ENCODE measurements around the gene REL.

DNA sequence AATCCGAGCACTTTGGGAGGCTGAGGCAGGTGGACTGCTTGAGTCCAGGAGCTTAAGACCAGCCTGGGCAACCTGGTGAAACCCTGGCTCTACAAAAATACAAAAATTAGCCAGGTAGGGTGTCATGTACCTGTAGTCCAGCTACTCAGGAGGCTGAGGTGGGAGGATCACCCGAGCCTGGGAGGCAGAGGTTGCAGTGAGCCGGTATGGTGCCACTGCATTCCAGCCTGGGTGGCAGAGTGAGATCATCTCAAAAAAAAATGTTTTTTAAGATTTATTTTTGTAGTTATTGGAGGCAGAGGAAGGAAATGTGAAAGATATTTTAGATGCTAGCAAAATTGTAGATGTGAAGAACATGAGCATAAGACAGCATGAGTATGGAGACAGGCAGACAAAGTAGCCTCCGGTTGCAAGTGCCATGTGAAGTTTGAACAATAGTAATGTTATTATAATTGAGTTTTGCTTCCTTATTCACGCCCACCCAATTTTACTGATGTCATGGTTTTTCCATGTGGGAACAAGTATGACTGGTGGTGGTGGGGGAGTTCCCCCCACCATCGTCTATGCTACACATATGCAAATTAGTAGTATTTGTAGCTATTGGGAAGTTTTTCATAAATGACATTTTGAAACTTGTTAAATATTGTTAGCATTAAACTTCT, 18.0 kb downstream of the REL start:
- TF ChIP-seq YY1 (IDR thresholded peaks at IDR 0.05; ENCODE audit: insufficient read depth, insufficient replicate concordance, low read depth, low read length) (no peak), NFRKB (IDR thresholded peaks at IDR 0.05) (no peak), ZNF629 (CRISPR knock-in tag; conservative IDR thresholded peaks at IDR 0.05) (no peak), POLR2A (IDR thresholded peaks at IDR 0.05; ENCODE audit: insufficient read depth in 1 of 2, low read depth in 2 of 2, low read length in 2 of 2) (no peak), MIER2 (CRISPR knock-in tag; IDR thresholded peaks at IDR 0.05) (no peak), SMAD3 (CRISPR knock-in tag; IDR thresholded peaks at IDR 0.05) (no peak), U2AF1 (optimal IDR thresholded peaks at IDR 0.05; ENCODE audit: low read depth, low read length) (no peak)
- TF ChIP-seq, protein P1, sequence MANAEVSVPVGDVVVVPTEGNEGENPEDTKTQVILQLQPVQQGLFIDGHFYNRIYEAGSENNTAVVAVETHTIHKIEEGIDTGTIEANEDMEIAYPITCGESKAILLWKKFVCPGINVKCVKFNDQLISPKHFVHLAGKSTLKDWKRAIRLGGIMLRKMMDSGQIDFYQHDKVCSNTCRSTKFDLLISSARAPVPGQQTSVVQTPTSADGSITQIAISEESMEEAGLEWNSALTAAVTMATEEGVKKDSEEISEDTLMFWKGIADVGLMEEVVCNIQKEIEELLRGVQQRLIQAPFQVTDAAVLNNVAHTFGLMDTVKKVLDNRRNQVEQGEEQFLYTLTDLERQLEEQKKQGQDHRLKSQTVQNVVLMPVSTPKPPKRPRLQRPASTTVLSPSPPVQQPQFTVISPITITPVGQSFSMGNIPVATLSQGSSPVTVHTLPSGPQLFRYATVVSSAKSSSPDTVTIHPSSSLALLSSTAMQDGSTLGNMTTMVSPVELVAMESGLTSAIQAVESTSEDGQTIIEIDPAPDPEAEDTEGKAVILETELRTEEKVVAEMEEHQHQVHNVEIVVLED (CRISPR knock-in tag; IDR thresholded peaks at IDR 0.05; ENCODE audit: borderline replicate concordance), result no peak
- TF ChIP-seq, protein P2, sequence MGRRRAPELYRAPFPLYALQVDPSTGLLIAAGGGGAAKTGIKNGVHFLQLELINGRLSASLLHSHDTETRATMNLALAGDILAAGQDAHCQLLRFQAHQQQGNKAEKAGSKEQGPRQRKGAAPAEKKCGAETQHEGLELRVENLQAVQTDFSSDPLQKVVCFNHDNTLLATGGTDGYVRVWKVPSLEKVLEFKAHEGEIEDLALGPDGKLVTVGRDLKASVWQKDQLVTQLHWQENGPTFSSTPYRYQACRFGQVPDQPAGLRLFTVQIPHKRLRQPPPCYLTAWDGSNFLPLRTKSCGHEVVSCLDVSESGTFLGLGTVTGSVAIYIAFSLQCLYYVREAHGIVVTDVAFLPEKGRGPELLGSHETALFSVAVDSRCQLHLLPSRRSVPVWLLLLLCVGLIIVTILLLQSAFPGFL (CRISPR knock-in tag; IDR thresholded peaks at IDR 0.05), result no peak
- TF ChIP-seq, protein P3, sequence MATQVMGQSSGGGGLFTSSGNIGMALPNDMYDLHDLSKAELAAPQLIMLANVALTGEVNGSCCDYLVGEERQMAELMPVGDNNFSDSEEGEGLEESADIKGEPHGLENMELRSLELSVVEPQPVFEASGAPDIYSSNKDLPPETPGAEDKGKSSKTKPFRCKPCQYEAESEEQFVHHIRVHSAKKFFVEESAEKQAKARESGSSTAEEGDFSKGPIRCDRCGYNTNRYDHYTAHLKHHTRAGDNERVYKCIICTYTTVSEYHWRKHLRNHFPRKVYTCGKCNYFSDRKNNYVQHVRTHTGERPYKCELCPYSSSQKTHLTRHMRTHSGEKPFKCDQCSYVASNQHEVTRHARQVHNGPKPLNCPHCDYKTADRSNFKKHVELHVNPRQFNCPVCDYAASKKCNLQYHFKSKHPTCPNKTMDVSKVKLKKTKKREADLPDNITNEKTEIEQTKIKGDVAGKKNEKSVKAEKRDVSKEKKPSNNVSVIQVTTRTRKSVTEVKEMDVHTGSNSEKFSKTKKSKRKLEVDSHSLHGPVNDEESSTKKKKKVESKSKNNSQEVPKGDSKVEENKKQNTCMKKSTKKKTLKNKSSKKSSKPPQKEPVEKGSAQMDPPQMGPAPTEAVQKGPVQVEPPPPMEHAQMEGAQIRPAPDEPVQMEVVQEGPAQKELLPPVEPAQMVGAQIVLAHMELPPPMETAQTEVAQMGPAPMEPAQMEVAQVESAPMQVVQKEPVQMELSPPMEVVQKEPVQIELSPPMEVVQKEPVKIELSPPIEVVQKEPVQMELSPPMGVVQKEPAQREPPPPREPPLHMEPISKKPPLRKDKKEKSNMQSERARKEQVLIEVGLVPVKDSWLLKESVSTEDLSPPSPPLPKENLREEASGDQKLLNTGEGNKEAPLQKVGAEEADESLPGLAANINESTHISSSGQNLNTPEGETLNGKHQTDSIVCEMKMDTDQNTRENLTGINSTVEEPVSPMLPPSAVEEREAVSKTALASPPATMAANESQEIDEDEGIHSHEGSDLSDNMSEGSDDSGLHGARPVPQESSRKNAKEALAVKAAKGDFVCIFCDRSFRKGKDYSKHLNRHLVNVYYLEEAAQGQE (IDR thresholded peaks at IDR 0.05; ENCODE audit: borderline replicate concordance in 1 of 2, low read depth in 1 of 2, low read length in 2 of 2), result no peak
- TF ChIP-seq, protein P4, sequence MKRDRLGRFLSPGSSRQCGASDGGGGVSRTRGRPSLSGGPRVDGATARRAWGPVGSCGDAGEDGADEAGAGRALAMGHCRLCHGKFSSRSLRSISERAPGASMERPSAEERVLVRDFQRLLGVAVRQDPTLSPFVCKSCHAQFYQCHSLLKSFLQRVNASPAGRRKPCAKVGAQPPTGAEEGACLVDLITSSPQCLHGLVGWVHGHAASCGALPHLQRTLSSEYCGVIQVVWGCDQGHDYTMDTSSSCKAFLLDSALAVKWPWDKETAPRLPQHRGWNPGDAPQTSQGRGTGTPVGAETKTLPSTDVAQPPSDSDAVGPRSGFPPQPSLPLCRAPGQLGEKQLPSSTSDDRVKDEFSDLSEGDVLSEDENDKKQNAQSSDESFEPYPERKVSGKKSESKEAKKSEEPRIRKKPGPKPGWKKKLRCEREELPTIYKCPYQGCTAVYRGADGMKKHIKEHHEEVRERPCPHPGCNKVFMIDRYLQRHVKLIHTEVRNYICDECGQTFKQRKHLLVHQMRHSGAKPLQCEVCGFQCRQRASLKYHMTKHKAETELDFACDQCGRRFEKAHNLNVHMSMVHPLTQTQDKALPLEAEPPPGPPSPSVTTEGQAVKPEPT (CRISPR knock-in tag; IDR thresholded peaks at IDR 0.05; ENCODE audit: low read depth), result no peak
- TF ChIP-seq, protein P5, sequence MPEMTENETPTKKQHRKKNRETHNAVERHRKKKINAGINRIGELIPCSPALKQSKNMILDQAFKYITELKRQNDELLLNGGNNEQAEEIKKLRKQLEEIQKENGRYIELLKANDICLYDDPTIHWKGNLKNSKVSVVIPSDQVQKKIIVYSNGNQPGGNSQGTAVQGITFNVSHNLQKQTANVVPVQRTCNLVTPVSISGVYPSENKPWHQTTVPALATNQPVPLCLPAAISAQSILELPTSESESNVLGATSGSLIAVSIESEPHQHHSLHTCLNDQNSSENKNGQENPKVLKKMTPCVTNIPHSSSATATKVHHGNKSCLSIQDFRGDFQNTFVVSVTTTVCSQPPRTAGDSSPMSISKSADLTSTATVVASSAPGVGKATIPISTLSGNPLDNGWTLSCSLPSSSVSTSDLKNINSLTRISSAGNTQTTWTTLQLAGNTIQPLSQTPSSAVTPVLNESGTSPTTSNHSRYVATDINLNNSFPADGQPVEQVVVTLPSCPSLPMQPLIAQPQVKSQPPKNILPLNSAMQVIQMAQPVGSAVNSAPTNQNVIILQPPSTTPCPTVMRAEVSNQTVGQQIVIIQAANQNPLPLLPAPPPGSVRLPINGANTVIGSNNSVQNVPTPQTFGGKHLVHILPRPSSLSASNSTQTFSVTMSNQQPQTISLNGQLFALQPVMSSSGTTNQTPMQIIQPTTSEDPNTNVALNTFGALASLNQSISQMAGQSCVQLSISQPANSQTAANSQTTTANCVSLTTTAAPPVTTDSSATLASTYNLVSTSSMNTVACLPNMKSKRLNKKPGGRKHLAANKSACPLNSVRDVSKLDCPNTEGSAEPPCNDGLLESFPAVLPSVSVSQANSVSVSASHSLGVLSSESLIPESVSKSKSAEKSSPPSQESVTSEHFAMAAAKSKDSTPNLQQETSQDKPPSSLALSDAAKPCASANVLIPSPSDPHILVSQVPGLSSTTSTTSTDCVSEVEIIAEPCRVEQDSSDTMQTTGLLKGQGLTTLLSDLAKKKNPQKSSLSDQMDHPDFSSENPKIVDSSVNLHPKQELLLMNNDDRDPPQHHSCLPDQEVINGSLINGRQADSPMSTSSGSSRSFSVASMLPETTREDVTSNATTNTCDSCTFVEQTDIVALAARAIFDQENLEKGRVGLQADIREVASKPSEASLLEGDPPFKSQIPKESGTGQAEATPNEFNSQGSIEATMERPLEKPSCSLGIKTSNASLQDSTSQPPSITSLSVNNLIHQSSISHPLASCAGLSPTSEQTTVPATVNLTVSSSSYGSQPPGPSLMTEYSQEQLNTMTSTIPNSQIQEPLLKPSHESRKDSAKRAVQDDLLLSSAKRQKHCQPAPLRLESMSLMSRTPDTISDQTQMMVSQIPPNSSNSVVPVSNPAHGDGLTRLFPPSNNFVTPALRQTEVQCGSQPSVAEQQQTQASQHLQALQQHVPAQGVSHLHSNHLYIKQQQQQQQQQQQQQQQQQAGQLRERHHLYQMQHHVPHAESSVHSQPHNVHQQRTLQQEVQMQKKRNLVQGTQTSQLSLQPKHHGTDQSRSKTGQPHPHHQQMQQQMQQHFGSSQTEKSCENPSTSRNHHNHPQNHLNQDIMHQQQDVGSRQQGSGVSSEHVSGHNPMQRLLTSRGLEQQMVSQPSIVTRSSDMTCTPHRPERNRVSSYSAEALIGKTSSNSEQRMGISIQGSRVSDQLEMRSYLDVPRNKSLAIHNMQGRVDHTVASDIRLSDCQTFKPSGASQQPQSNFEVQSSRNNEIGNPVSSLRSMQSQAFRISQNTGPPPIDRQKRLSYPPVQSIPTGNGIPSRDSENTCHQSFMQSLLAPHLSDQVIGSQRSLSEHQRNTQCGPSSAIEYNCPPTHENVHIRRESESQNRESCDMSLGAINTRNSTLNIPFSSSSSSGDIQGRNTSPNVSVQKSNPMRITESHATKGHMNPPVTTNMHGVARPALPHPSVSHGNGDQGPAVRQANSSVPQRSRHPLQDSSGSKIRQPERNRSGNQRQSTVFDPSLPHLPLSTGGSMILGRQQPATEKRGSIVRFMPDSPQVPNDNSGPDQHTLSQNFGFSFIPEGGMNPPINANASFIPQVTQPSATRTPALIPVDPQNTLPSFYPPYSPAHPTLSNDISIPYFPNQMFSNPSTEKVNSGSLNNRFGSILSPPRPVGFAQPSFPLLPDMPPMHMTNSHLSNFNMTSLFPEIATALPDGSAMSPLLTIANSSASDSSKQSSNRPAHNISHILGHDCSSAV (CRISPR knock-in tag; IDR thresholded peaks at IDR 0.05; ENCODE audit: borderline replicate concordance), result no peak
